ENCODE measurements around the gene MPV17. TPM values are rescaled to one million over a fixed set of nuclear protein-coding genes. Genes with fewer than 3 reads are reported as not detected.
"Not testable (repeated sequence)": the region's sequence is repeated elsewhere in the genome, so short reads cannot be mapped to it uniquely, and the experiment has no call there.

The MPV17 gene
- total and polyA plus RNA-seq, 8 donors = 91.6 to 106 (median 99.0) TPM

GRCh38 chr2:27354597-27354927 lies 31.7 kb upstream of the MPV17 start:
- Histone ChIP-seq H3K36me3 (peaks cover 0 to 9% of the 10 kb centered on the region in 2 donors), H3K27me3 (no peaks in the 10 kb centered on the region), H3K4me3 (no peak overlapping the region), H3K27ac (no peak overlapping the region), H3K4me1 (peaks cover 22 to 43% of the 10 kb centered on the region in 2 donors), H3K9me3 (no peaks in the 10 kb centered on the region)
- DNase-seq (no peak), ATAC-seq (no peak)
- no peak for TF ChIP-seq CTCF (IDR thresholded peaks at IDR 0.05)
- intact Hi-C loops (cut with DNase I) = no loop called here

GRCh38 chr2:27353762-27354596 lies 31.1 kb upstream of the MPV17 start:
- Histone ChIP-seq H3K4me3 (no peak overlapping the region), H3K27me3 (no peaks in the 10 kb centered on the region), H3K27ac (peak overlapping the region in 1 of 2 donors; percentile 28), H3K36me3 (peaks cover 0 to 9% of the 10 kb centered on the region in 2 donors), H3K4me1 (peaks cover 22 to 43% of the 10 kb centered on the region in 2 donors), H3K9me3 (no peaks in the 10 kb centered on the region)
- TF ChIP-seq CTCF (IDR thresholded peaks at IDR 0.05) = no peak
- ATAC-seq = no peak
- intact Hi-C loops (cut with DNase I) = no loop called here
- no peak for DNase-seq

- H3K4me3 ChIP-seq; H3K36me3 ChIP-seq; H3K27me3 ChIP-seq; H3K9me3 ChIP-seq; H3K27ac ChIP-seq; intact Hi-C loops (cut with DNase I); ATAC-seq; DNase-seq: not testable (repeated sequence)
- peaks cover 22 to 40% of the 10 kb centered on the region in 2 donors for H3K4me1 ChIP-seq
These were observed 30.5 kb upstream of the MPV17 start for GRCh38 chr2:27353386-27353761.

- H3K27ac ChIP-seq = no peak overlapping the region
- no peaks in the 10 kb centered on the region for H3K27me3 ChIP-seq
- TF ChIP-seq CTCF (IDR thresholded peaks at IDR 0.05) = no peak
- H3K4me3 ChIP-seq = no peak overlapping the region
- intact Hi-C loops (cut with DNase I) = no loop called here
- ATAC-seq (no peak), DNase-seq (no peak)
- peaks cover 16 to 26% of the 10 kb centered on the region in 2 donors for H3K4me1 ChIP-seq
- no peaks in the 10 kb centered on the region for H3K9me3 ChIP-seq
- peaks cover 0 to 9% of the 10 kb centered on the region in 2 donors for H3K36me3 ChIP-seq
These were observed 29.1 kb upstream of the MPV17 start for GRCh38 chr2:27351802-27352598.

- no peak for ATAC-seq
- intact Hi-C loops (cut with DNase I) = no loop called here
These were observed 27.3 kb upstream of the MPV17 start for GRCh38 chr2:27350106-27350693.

More at GRCh38 chr2:27350106-27350693, 27.3 kb upstream of the MPV17 start:
- no peak for TF ChIP-seq CTCF (IDR thresholded peaks at IDR 0.05)
- Histone ChIP-seq H3K4me3 (no peak overlapping the region), H3K27ac (no peak overlapping the region), H3K27me3 (no peaks in the 10 kb centered on the region), H3K36me3 (peaks cover 0 to 12% of the 10 kb centered on the region in 2 donors), H3K4me1 (peaks cover 10 to 19% of the 10 kb centered on the region in 2 donors), H3K9me3 (no peaks in the 10 kb centered on the region)
- DNase-seq = no peak

Measured in left lung (tissue), 10 donors.